ENCODE data around the gene NCKAP5.

DNA sequence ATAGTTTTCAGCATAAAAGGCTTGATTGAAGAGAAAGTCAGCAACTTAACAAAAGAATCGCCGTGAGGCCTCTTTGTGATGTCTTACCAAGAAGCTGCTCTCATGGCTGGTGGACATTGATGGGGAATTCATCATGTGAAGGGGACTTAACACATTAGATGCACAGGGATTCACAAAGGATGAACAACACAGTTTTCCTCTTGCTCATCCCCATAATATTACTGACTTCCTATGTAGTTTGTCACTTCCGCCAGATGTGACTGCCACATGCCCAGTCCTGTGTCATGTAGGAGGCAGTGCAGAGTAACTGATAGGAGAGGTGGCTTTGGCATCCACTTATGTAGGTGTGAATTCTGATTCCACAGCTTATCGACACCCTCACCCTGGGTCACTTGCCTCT is 665.6 kb downstream of the NCKAP5 start:
- TF ChIP-seq, protein P1, sequence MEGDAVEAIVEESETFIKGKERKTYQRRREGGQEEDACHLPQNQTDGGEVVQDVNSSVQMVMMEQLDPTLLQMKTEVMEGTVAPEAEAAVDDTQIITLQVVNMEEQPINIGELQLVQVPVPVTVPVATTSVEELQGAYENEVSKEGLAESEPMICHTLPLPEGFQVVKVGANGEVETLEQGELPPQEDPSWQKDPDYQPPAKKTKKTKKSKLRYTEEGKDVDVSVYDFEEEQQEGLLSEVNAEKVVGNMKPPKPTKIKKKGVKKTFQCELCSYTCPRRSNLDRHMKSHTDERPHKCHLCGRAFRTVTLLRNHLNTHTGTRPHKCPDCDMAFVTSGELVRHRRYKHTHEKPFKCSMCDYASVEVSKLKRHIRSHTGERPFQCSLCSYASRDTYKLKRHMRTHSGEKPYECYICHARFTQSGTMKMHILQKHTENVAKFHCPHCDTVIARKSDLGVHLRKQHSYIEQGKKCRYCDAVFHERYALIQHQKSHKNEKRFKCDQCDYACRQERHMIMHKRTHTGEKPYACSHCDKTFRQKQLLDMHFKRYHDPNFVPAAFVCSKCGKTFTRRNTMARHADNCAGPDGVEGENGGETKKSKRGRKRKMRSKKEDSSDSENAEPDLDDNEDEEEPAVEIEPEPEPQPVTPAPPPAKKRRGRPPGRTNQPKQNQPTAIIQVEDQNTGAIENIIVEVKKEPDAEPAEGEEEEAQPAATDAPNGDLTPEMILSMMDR (IDR thresholded peaks at IDR 0.05), result no peak
- TF ChIP-seq EP300 (IDR thresholded peaks at IDR 0.05), result no peak
